H1 (cell line): ENCODE measurements around the gene CRADD.

ENCODE experiments used
- CBX8 ChIP-seq: fragments of 300-800, 300-1000 bp; sonication (generic); IDR thresholded peaks from 2 replicates; pipeline ENCODE4 v1.7.1; 2016; ENCODE audit warnings: low read depth, low read length, borderline replicate concordance
- CTCF ChIP-seq, 3 experiments: IDR thresholded peaks; 1 replicate in 2 of 3; 2 replicates in 1 of 3; pipeline versions ENCODE4 v1.5.1 to v1.6.1; 2011; ENCODE audit warnings: low read length in 3 of 3, mild to moderate bottlenecking in 3 of 3, inconsistent platforms in 2 of 3, low read depth in 1 of 3, moderate library complexity in 1 of 3; ENCODE audit not compliant: insufficient read depth in 1 of 3; ENCODE audit errors: control extremely low read depth in 1 of 3
- EZH2 ChIP-seq: fragments of 200-600 bp; sonication (generic); IDR thresholded peaks from 2 replicates; pipeline ENCODE4 v1.7.1; 2012; ENCODE audit warnings: low read depth, mild to moderate bottlenecking, moderate library complexity, low read length, inconsistent platforms; ENCODE audit not compliant: severe bottlenecking
- FOSL1 ChIP-seq: IDR thresholded peaks from 2 replicates; pipeline ENCODE4 v1.6.1; 2011; ENCODE audit warnings: mild to moderate bottlenecking, low read depth, low read length, moderate library complexity; ENCODE audit not compliant: insufficient read depth
- JUN ChIP-seq: IDR thresholded peaks from 2 replicates; pipeline ENCODE4 v1.6.1; 2011; ENCODE audit warnings: low read depth, mild to moderate bottlenecking, improper control_type of control experiment, low read length
- MAFK ChIP-seq: IDR thresholded peaks from 2 replicates; pipeline ENCODE4 v1.6.1; 2012; ENCODE audit warnings: low read depth, mild to moderate bottlenecking, improper control_type of control experiment, low read length
- POLR2AphosphoS5 ChIP-seq: IDR thresholded peaks from 2 replicates; pipeline ENCODE4 v1.6.1; 2011; ENCODE audit warnings: low read depth, low read length
- RAD21 ChIP-seq, 2 experiments: IDR thresholded peaks in 1 of 2; conservative IDR thresholded peaks in 1 of 2; 2 replicates each; pipeline ENCODE4 v1.6.1; 2011; ENCODE audit warnings: low read depth in 2 of 2, low read length in 2 of 2, improper control_type of control experiment in 1 of 2, inconsistent platforms in 1 of 2, mild to moderate bottlenecking in 1 of 2, moderate library complexity in 1 of 2
- SIN3A ChIP-seq, 2 experiments: IDR thresholded peaks in 1 of 2; conservative IDR thresholded peaks in 1 of 2; 2 replicates each; pipeline ENCODE4 v1.6.1; 2011 to 2012; ENCODE audit warnings: low read length in 2 of 2, improper control_type of control experiment in 1 of 2, low read depth in 1 of 2, mild to moderate bottlenecking in 1 of 2
- TAF1 ChIP-seq: IDR thresholded peaks from 2 replicates; pipeline ENCODE4 v1.6.1; 2011; ENCODE audit warnings: mild to moderate bottlenecking, low read depth, low read length
- ZNF274 ChIP-seq: IDR thresholded peaks from 2 replicates; pipeline ENCODE4 v1.7.0; 2012; ENCODE audit warnings: low read length, borderline replicate concordance; ENCODE audit errors: extremely low read depth

- no peak for TF ChIP-seq CTCF (IDR thresholded peaks at IDR 0.05; ENCODE audit: control extremely low read depth in 1 of 3, insufficient read depth in 1 of 3, low read depth in 1 of 3, low read length in 3 of 3)
- no peak for TF ChIP-seq EZH2
- TF ChIP-seq FOSL1, result no peak
- no peak for TF ChIP-seq RAD21 (IDR thresholded peaks at IDR 0.05 in 1 of 2, conservative IDR thresholded peaks at IDR 0.05 in 1 of 2; ENCODE audit: low read depth in 2 of 2, low read length in 2 of 2)
- no peak for TF ChIP-seq JUN
- TF ChIP-seq MAFK, result no peak
- no peak for TF ChIP-seq POLR2AphosphoS5
- no peak for TF ChIP-seq TAF1
- TF ChIP-seq SIN3A (conservative IDR thresholded peaks at IDR 0.05 in 1 of 2, IDR thresholded peaks at IDR 0.05 in 1 of 2; ENCODE audit: low read depth in 1 of 2, low read length in 2 of 2), result no peak
- TF ChIP-seq ZNF274, result no peak
- TF ChIP-seq CBX8, result no peak
These were observed 137.0 kb downstream of the CRADD start for GRCh38 chr12:93813972-93814821.
